Stomach (tissue), 4 donors: Measurements from ENCODE around the gene ZNF70.

Experiments used
- CTCF ChIP-seq, 7 experiments: fragments of 450-650 bp in 4 of 7; fragments of 200-600 bp in 3 of 7; sonication (generic) in 3 of 7; IDR thresholded peaks; one replicate each; pipeline ENCODE4 v1.5.1; 2016 to 2019; ENCODE audit warnings: antibody characterized with exemption in 7 of 7, control low read depth in 2 of 7, mild to moderate bottlenecking in 1 of 7
- POLR2A ChIP-seq, 4 donors: fragments of 450-650 bp; IDR thresholded peaks; one replicate each; pipeline ENCODE4 v1.6.1; 2016; ENCODE audit warnings: antibody characterized with exemption in 4 of 4, control low read depth in 2 of 4, mild to moderate bottlenecking in 1 of 4, moderate library complexity in 1 of 4
- POLR2AphosphoS5 ChIP-seq, 3 donors: sonication (generic); formaldehyde crosslinking; IDR thresholded peaks; one replicate each; pipeline ENCODE4 v1.6.1; 2016; ENCODE audit warnings: antibody characterized with exemption in 3 of 3

- TF ChIP-seq CTCF (IDR thresholded peaks at IDR 0.05) (no peak), POLR2AphosphoS5 (IDR thresholded peaks at IDR 0.05) (no peak), POLR2A (IDR thresholded peaks at IDR 0.05) (no peak)
Measured at GRCh38 chr22:23790819-23791737, 40.2 kb upstream of the ZNF70 start.
